GM13976 (cell line): ENCODE data around the gene ABTB1.

Experiments used
- DNase-seq: peaks from one replicate; pipeline ENCODE4 v3.0.0; 2012; ENCODE audit warnings: low spot score
- in situ Hi-C: fragments of 300-500 bp; cut with MboI; formaldehyde crosslinking; loops from one replicate; pipeline ENCODE4 v1.12.0; 2022; ENCODE audit warnings: low sequenced_read_pairs, mixed read lengths, inconsistent platforms; ENCODE audit not compliant: unreplicated experiment
- TF ChIP-seq, protein P1 (sequence below): IDR thresholded peaks from 2 replicates; pipeline ENCODE4 v1.5.1; 2012; ENCODE audit warnings: borderline replicate concordance, mild to moderate bottlenecking; ENCODE audit not compliant: insufficient read depth; ENCODE audit errors: extremely low read depth, missing control alignments, control extremely low read depth

The ABTB1 gene

GRCh38 chr3:127728417-127729015 lies 55.8 kb downstream of the ABTB1 start:
- DNase-seq = no peak
- TF ChIP-seq, protein P1, sequence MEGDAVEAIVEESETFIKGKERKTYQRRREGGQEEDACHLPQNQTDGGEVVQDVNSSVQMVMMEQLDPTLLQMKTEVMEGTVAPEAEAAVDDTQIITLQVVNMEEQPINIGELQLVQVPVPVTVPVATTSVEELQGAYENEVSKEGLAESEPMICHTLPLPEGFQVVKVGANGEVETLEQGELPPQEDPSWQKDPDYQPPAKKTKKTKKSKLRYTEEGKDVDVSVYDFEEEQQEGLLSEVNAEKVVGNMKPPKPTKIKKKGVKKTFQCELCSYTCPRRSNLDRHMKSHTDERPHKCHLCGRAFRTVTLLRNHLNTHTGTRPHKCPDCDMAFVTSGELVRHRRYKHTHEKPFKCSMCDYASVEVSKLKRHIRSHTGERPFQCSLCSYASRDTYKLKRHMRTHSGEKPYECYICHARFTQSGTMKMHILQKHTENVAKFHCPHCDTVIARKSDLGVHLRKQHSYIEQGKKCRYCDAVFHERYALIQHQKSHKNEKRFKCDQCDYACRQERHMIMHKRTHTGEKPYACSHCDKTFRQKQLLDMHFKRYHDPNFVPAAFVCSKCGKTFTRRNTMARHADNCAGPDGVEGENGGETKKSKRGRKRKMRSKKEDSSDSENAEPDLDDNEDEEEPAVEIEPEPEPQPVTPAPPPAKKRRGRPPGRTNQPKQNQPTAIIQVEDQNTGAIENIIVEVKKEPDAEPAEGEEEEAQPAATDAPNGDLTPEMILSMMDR = no peak
- in situ Hi-C loops = no loop called here

- no peak for DNase-seq
- in situ Hi-C loops = no loop called here
- TF ChIP-seq, protein P1 = no peak
These were observed 56.9 kb downstream of the ABTB1 start for GRCh38 chr3:127729556-127730056.

DNA sequence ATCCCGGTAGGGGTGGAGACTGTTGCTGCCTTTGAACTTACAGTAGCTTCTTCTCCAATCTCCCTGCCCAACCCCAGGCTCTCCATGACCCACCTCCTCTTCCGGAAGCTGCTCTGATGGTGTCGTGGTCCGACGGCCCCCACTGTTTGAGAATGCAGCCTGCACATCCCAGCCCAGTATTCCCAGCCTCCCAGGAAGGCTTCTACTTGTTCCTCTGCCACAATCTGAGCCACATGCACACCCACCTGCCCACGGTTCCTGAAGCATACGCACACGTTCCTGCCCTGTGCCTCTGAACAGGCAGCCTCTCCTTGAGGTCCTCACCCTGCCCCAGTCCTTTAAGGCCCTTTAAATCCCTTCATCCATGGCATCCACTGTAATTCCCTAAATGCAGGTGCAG lies 57.4 kb downstream of the ABTB1 start:
- TF ChIP-seq, protein P1 = no peak
- in situ Hi-C loops = no loop called here
- no peak for DNase-seq
